Prostate gland (tissue), 2 donors: ENCODE measurements around the gene CACNA1D. TPM values are rescaled to one million over a fixed set of nuclear protein-coding genes. Genes with fewer than 3 reads are reported as not detected.

Experiments
- DNase-seq: peaks from one replicate; pipeline ENCODE4 v3.0.0-alpha.2; 2019; ENCODE audit warnings: low spot score
- H3K27ac ChIP-seq, 2 donors: fragments of 200-600 bp; sonication (generic); 2 replicates each; pipeline ENCODE4 v1.5.1; 2017 to 2019
- H3K27me3 ChIP-seq: fragments of 200-600 bp; sonication (generic); replicated peaks from 2 replicates; pipeline ENCODE4 v1.5.1; 2019; ENCODE audit not compliant: insufficient read depth
- H3K36me3 ChIP-seq, 2 donors: fragments of 200-600 bp; sonication (generic); 1 replicate in 1 of 2; 2 replicates in 1 of 2; pipeline versions ENCODE4 v1.5.1 to v1.8.1; 2017 to 2019
- H3K4me1 ChIP-seq: fragments of 200-600 bp; sonication (generic); replicated peaks from 2 replicates; pipeline ENCODE4 v1.5.1; 2019
- H3K4me3 ChIP-seq, 2 donors: fragments of 200-600 bp; sonication (generic); 2 replicates each; pipeline ENCODE4 v1.5.1; 2017 to 2019
- H3K9me3 ChIP-seq: fragments of 200-600 bp; sonication (generic); 2 replicates; pipeline ENCODE4 v1.5.1; 2017
- CTCF ChIP-seq, 4 experiments: fragments of 200-600 bp in 2 of 4; fragments of 450-650 bp in 2 of 4; sonication (generic) in 2 of 4; IDR thresholded peaks; 1 replicate in 3 of 4; 2 replicates in 1 of 4; pipeline ENCODE4 v1.5.1; 2016 to 2019; ENCODE audit warnings: antibody characterized with exemption in 4 of 4, mild to moderate bottlenecking in 2 of 4, moderate library complexity in 2 of 4
- POLR2A ChIP-seq: fragments of 450-650 bp; IDR thresholded peaks from one replicate; pipeline ENCODE4 v1.6.1; 2016; ENCODE audit warnings: antibody characterized with exemption, mild to moderate bottlenecking
- POLR2AphosphoS5 ChIP-seq: sonication (generic); formaldehyde crosslinking; IDR thresholded peaks from one replicate; pipeline ENCODE4 v1.6.1; 2017; ENCODE audit warnings: antibody characterized with exemption
- WGBS: methylation state at CpG from one replicate; pipeline ENCODE4 v1.1.5; 2018; 5-methylcytosine and 5-hydroxymethylcytosine counted together
- intact Hi-C: fragments of 100-400 bp; cut with DNase I; formaldehyde crosslinking; loops from one replicate; pipeline ENCODE4 v1.14.2; 2022
- total RNA-seq, 2 donors: library from RNA; depleted of rRNA; stranded (reverse); fragments of >200 nt; gene quantifications; one replicate each; pipeline ENCODE4 v1.1.0, GENCODE V29; 2016

Gene CACNA1D
- total RNA-seq, 2 donors from 2014 or later: 15.5 to 45.1 TPM

GRCh38 chr3:53729159-53729558, 234.7 kb downstream of the CACNA1D start:
- TF ChIP-seq POLR2A (no peak), POLR2AphosphoS5 (no peak), CTCF (IDR thresholded peaks at IDR 0.05) (no peak)
- 96% methylated on average over 6 of the region's 6 CpGs for WGBS
- H3K4me3 ChIP-seq: no peak overlapping the region
- no peaks in the 10 kb centered on the region for H3K4me1 ChIP-seq
- no peaks in the 10 kb centered on the region for H3K36me3 ChIP-seq
- H3K27ac ChIP-seq: no peak overlapping the region
- no peaks in the 10 kb centered on the region for H3K9me3 ChIP-seq
- intact Hi-C loops: no loop called here
- no peaks in the 10 kb centered on the region for H3K27me3 ChIP-seq
- DNase-seq: no peak

- Histone ChIP-seq H3K4me3 (no peak overlapping the region), H3K27me3 (no peaks in the 10 kb centered on the region), H3K27ac (no peak overlapping the region), H3K4me1 (no peaks in the 10 kb centered on the region), H3K36me3 (no peaks in the 10 kb centered on the region), H3K9me3 (no peaks in the 10 kb centered on the region)
- no peak for DNase-seq
- 52% methylated on average over 2 of the region's 2 CpGs for WGBS
- no peak for TF ChIP-seq POLR2AphosphoS5
- no peak for TF ChIP-seq CTCF (IDR thresholded peaks at IDR 0.05)
- TF ChIP-seq POLR2A: no peak
- intact Hi-C loops: no loop called here
These were observed 235.2 kb downstream of the CACNA1D start for GRCh38 chr3:53729618-53730017.

- no peak overlapping the region for H3K27ac ChIP-seq
- no peaks in the 10 kb centered on the region for H3K9me3 ChIP-seq
- 44% methylated on average over 8 of the region's 8 CpGs for WGBS
- no peak overlapping the region for H3K4me3 ChIP-seq
- no peaks in the 10 kb centered on the region for H3K27me3 ChIP-seq
- DNase-seq: no peak
- intact Hi-C loops: no loop called here
- TF ChIP-seq POLR2AphosphoS5 (no peak), CTCF (IDR thresholded peaks at IDR 0.05) (no peak), POLR2A (no peak)
- H3K36me3 ChIP-seq: no peaks in the 10 kb centered on the region
- H3K4me1 ChIP-seq: no peaks in the 10 kb centered on the region
These were observed 236.2 kb downstream of the CACNA1D start for GRCh38 chr3:53730576-53730975.

- 82% methylated on average over 16 of the region's 16 CpGs for WGBS
- DNase-seq: no peak
- no peak overlapping the region for H3K27ac ChIP-seq
- intact Hi-C loops: no loop called here
- TF ChIP-seq CTCF (IDR thresholded peaks at IDR 0.05): no peak
- TF ChIP-seq POLR2AphosphoS5: no peak
- TF ChIP-seq POLR2A: no peak
- H3K9me3 ChIP-seq: no peaks in the 10 kb centered on the region
- no peak overlapping the region for H3K4me3 ChIP-seq
- no peaks in the 10 kb centered on the region for H3K4me1 ChIP-seq
- no peaks in the 10 kb centered on the region for H3K27me3 ChIP-seq
- no peaks in the 10 kb centered on the region for H3K36me3 ChIP-seq
These were observed 237.7 kb downstream of the CACNA1D start for GRCh38 chr3:53731934-53732624.

- no peaks in the 10 kb centered on the region for H3K9me3 ChIP-seq
- H3K4me1 ChIP-seq: no peaks in the 10 kb centered on the region
- TF ChIP-seq CTCF (IDR thresholded peaks at IDR 0.05) (no peak), POLR2A (no peak), POLR2AphosphoS5 (no peak)
- H3K27me3 ChIP-seq: no peaks in the 10 kb centered on the region
- WGBS: 10% methylated on average over 1 of the region's 1 CpG
- intact Hi-C loops: no loop called here
- no peak overlapping the region for H3K27ac ChIP-seq
- no peak for DNase-seq
- H3K36me3 ChIP-seq: no peaks in the 10 kb centered on the region
- no peak overlapping the region for H3K4me3 ChIP-seq
These were observed 239.0 kb downstream of the CACNA1D start for GRCh38 chr3:53733446-53733845.
